K562 (cell line): Measurements from ENCODE around the gene RING1.

Experiments
- ESRRA ChIP-seq: fragments of 450-650 bp; IDR thresholded peaks from 2 replicates; pipeline ENCODE4 v1.6.1; 2014; ENCODE audit warnings: low read depth, mild to moderate bottlenecking, moderate library complexity, borderline replicate concordance
- RAD51 ChIP-seq: fragments of 450-650 bp; IDR thresholded peaks from 2 replicates; pipeline ENCODE4 v1.7.1; 2016; ENCODE audit warnings: low read depth, mild to moderate bottlenecking, borderline replicate concordance
- ZEB2 ChIP-seq: fragments of 450-650 bp; IDR thresholded peaks from 2 replicates; pipeline ENCODE4 v1.6.1; 2016
- TF ChIP-seq, protein P1 (sequence below), 3 experiments: IDR thresholded peaks in 2 of 3; conservative IDR thresholded peaks in 1 of 3; 2 replicates each; pipeline ENCODE4 v1.5.1; 2011 to 2012; ENCODE audit warnings: low read length in 3 of 3, mild to moderate bottlenecking in 3 of 3, control low read depth in 2 of 3, improper control_type of control experiment in 1 of 3, inconsistent platforms in 1 of 3, low read depth in 1 of 3, mixed read lengths in 1 of 3, moderate library complexity in 1 of 3; ENCODE audit not compliant: insufficient read depth in 2 of 3

GRCh38 chr6:33213989-33214335 is 5.7 kb downstream of the RING1 start:
- TF ChIP-seq ESRRA (no peak), RAD51 (no peak), ZEB2 (no peak)
- TF ChIP-seq, protein P1, sequence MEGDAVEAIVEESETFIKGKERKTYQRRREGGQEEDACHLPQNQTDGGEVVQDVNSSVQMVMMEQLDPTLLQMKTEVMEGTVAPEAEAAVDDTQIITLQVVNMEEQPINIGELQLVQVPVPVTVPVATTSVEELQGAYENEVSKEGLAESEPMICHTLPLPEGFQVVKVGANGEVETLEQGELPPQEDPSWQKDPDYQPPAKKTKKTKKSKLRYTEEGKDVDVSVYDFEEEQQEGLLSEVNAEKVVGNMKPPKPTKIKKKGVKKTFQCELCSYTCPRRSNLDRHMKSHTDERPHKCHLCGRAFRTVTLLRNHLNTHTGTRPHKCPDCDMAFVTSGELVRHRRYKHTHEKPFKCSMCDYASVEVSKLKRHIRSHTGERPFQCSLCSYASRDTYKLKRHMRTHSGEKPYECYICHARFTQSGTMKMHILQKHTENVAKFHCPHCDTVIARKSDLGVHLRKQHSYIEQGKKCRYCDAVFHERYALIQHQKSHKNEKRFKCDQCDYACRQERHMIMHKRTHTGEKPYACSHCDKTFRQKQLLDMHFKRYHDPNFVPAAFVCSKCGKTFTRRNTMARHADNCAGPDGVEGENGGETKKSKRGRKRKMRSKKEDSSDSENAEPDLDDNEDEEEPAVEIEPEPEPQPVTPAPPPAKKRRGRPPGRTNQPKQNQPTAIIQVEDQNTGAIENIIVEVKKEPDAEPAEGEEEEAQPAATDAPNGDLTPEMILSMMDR (IDR thresholded peaks at IDR 0.05 in 2 of 3, conservative IDR thresholded peaks at IDR 0.05 in 1 of 3; ENCODE audit: insufficient read depth in 2 of 3, low read depth in 1 of 3, low read length in 3 of 3) = no peak
